Keratinocyte (primary cell): Measurements from ENCODE around the gene TRIM28. TPM values are rescaled to one million over a fixed set of nuclear protein-coding genes. Genes with fewer than 3 reads are reported as not detected.

Experiments used
- DNase-seq: peaks from one replicate; pipeline ENCODE4 v3.0.0-alpha.2; 2011; ENCODE audit warnings: low read depth, missing footprints, low spot score
- FAIRE-seq: peaks from 2 replicates; lab custom pipeline; 2011; peaks lifted over from hg19 to GRCh38; lab: Jason Lieb, UNC
- H2AFZ ChIP-seq: 2 replicates; pipeline ENCODE4 v1.6.0; 2012; ENCODE audit warnings: low read length, control low read depth, inconsistent platforms; ENCODE audit not compliant: control insufficient read depth
- H3K27ac ChIP-seq: 2 replicates; pipeline ENCODE4 v1.5.1; 2011; ENCODE audit warnings: low read length; ENCODE audit not compliant: control insufficient read depth, insufficient read depth
- H3K27me3 ChIP-seq: 3 replicates; pipeline ENCODE4 v1.6.0; 2011; ENCODE audit warnings: low read length; ENCODE audit not compliant: control insufficient read depth, insufficient read depth; ENCODE audit errors: extremely low read depth
- H3K36me3 ChIP-seq, 2 experiments: 2 replicates in 1 of 2; 3 replicates in 1 of 2; pipeline ENCODE4 v1.5.1; 2011; ENCODE audit warnings: low read length in 2 of 2, mild to moderate bottlenecking in 1 of 2; ENCODE audit not compliant: control insufficient read depth in 2 of 2, insufficient read depth in 2 of 2; ENCODE audit errors: extremely low read depth in 1 of 2
- H3K4me1 ChIP-seq: 3 replicates; pipeline ENCODE4 v1.5.1; 2011; ENCODE audit warnings: low read length; ENCODE audit not compliant: control insufficient read depth, insufficient read depth; ENCODE audit errors: extremely low read depth
- H3K4me2 ChIP-seq: 3 replicates; pipeline ENCODE4 v1.6.0; 2011; ENCODE audit warnings: low read depth, low read length; ENCODE audit not compliant: control insufficient read depth, insufficient read depth; ENCODE audit errors: extremely low read depth
- H3K4me3 ChIP-seq, 3 experiments: fragments of 200-600 bp in 1 of 3; sonication (generic) in 1 of 3; 2 replicates in 2 of 3; 3 replicates in 1 of 3; pipeline ENCODE4 v1.5.1; 2011 to 2016; ENCODE audit warnings: low read length in 3 of 3, mild to moderate bottlenecking in 3 of 3, control low read depth in 2 of 3, inconsistent platforms in 1 of 3, low read depth in 1 of 3, mixed read lengths in 1 of 3, mixed run types in 1 of 3, moderate library complexity in 1 of 3; ENCODE audit not compliant: control insufficient read depth in 2 of 3, insufficient read depth in 2 of 3; ENCODE audit errors: extremely low read depth in 1 of 3
- H3K79me2 ChIP-seq: 2 replicates; pipeline ENCODE4 v1.6.0; 2012; ENCODE audit warnings: low read length; ENCODE audit not compliant: control insufficient read depth, insufficient read depth
- H3K9ac ChIP-seq: 3 replicates; pipeline ENCODE4 v1.6.0; 2011; ENCODE audit warnings: low read length; ENCODE audit not compliant: control insufficient read depth, insufficient read depth; ENCODE audit errors: extremely low read depth
- H3K9me1 ChIP-seq: 3 replicates; pipeline ENCODE4 v1.6.0; 2011; ENCODE audit warnings: low read length; ENCODE audit not compliant: control insufficient read depth, insufficient read depth; ENCODE audit errors: extremely low read depth
- H3K9me3 ChIP-seq: 2 replicates; pipeline ENCODE4 v1.5.1; 2012; ENCODE audit warnings: low read depth, low read length; ENCODE audit not compliant: control insufficient read depth
- H4K20me1 ChIP-seq: 3 replicates; pipeline ENCODE4 v1.6.0; 2011; ENCODE audit warnings: low read length; ENCODE audit not compliant: control insufficient read depth, insufficient read depth; ENCODE audit errors: extremely low read depth
- EZH2 ChIP-seq: IDR thresholded peaks from one replicate; pipeline ENCODE4 v1.6.1; 2012; ENCODE audit warnings: inconsistent platforms, mild to moderate bottlenecking, low read length, moderate library complexity
- dilution Hi-C: fragments of 300-500 bp; cut with MboI; formaldehyde crosslinking; loops from one replicate; pipeline ENCODE4 v1.7.0; 2020; ENCODE audit warnings: low sequenced_read_pairs; ENCODE audit not compliant: extremely low pct_ligation_motif_present
- polyA plus RNA-seq, 5 experiments: library from polyadenylated mRNA; depleted of rRNA in 3 of 5; stranded (reverse) in 3 of 5; stranded (forward) in 1 of 5; unstranded in 1 of 5; fragments of >200 nt; gene quantifications; 1 replicate in 1 of 5; 2 replicates in 3 of 5; 3 replicates in 1 of 5; pipeline versions ENCODE4 v1.2.1 to v1.2.3, GENCODE V29; 2011 to 2012; ENCODE audit warnings: missing spikeins in 2 of 5, low read depth in 1 of 5, low replicate concordance in 1 of 5
- TF ChIP-seq, protein P1 (sequence below), 3 experiments: IDR thresholded peaks in 1 of 3; conservative IDR thresholded peaks in 1 of 3; optimal IDR thresholded peaks in 1 of 3; 2 replicates in 2 of 3; 3 replicates in 1 of 3; pipeline versions ENCODE3 to v1.5.1; 2011; ENCODE audit warnings: low read length in 3 of 3, mild to moderate bottlenecking in 3 of 3, moderate library complexity in 2 of 3, control low read depth in 1 of 3, inconsistent platforms in 1 of 3; ENCODE audit not compliant: insufficient read depth in 2 of 3; ENCODE audit errors: extremely low read depth in 1 of 3

TRIM28 gene
- polyA plus RNA-seq, 1 donor (not counting 4 experiments of a cell fraction or from before 2014, with no cell fraction given), result 290 TPM

GRCh38 chr19:58578012-58578925, 34.4 kb downstream of the TRIM28 start:
- TF ChIP-seq EZH2, result no peak
- TF ChIP-seq, protein P1, sequence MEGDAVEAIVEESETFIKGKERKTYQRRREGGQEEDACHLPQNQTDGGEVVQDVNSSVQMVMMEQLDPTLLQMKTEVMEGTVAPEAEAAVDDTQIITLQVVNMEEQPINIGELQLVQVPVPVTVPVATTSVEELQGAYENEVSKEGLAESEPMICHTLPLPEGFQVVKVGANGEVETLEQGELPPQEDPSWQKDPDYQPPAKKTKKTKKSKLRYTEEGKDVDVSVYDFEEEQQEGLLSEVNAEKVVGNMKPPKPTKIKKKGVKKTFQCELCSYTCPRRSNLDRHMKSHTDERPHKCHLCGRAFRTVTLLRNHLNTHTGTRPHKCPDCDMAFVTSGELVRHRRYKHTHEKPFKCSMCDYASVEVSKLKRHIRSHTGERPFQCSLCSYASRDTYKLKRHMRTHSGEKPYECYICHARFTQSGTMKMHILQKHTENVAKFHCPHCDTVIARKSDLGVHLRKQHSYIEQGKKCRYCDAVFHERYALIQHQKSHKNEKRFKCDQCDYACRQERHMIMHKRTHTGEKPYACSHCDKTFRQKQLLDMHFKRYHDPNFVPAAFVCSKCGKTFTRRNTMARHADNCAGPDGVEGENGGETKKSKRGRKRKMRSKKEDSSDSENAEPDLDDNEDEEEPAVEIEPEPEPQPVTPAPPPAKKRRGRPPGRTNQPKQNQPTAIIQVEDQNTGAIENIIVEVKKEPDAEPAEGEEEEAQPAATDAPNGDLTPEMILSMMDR (optimal IDR thresholded peaks at IDR 0.05 in 1 of 3, IDR thresholded peaks at IDR 0.05 in 1 of 3, conservative IDR thresholded peaks at IDR 0.05 in 1 of 3; ENCODE audit: extremely low read depth in 1 of 3, insufficient read depth in 2 of 3, low read length in 3 of 3), result no peak
- Histone ChIP-seq H3K27me3 (no peaks in the 10 kb centered on the region), H3K4me2 (no peak overlapping the region), H3K27ac (no peak overlapping the region), H3K79me2 (peaks cover 24% of the 10 kb centered on the region), H3K9ac (no peak overlapping the region), H3K9me3 (no peaks in the 10 kb centered on the region), H3K4me1 (peaks cover 16% of the 10 kb centered on the region), H3K36me3 (peaks cover 5 to 12% of the 10 kb centered on the region in 2 experiments), H4K20me1 (no peaks in the 10 kb centered on the region), H2AFZ (no peak overlapping the region), H3K9me1 (no peaks in the 10 kb centered on the region), H3K4me3 (no peak overlapping the region)
- dilution Hi-C loops, result no loop called here
- no peak for FAIRE-seq
- no peak for DNase-seq

DNA sequence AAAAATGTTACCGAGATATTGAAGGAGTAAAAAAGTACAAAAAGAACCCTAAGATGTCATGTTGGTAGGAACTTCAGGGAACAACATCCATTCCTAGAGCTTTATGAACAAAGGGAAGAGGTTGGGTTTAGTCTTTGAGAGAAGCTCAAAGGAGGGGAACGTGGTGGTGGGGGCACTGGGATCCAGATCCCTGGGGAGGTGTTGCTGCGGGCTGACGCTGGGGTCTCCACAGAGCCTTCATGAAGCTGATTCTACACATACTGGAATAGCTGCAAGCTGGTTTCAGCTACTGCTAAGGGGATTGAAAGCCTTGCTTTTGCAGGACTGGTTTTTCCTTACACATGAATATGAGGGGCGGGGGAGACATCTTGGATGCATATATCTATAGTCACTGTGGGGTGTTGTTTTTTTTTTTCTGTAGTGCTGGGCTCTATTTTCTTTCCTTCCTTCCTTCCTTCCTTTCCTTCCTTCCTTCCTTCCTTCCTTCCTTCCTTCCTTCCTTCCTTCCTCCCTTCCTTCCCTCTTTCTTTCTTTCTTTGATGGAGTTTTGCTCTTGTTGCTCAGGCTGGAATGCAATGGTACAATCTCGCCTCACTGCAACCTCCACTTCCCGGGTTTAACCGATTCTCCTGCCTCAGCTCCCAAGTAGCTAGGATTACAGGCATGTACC, 35.7 kb downstream of the TRIM28 start:
- dilution Hi-C loops, result no loop called here
- Histone ChIP-seq H2AFZ (no peak overlapping the region), H3K4me3 (no peak overlapping the region), H3K27ac (no peak overlapping the region), H3K27me3 (no peaks in the 10 kb centered on the region), H3K9me3 (no peaks in the 10 kb centered on the region), H3K79me2 (peaks cover 24% of the 10 kb centered on the region), H3K4me1 (peaks cover 6% of the 10 kb centered on the region), H3K36me3 (peaks cover 8 to 16% of the 10 kb centered on the region in 2 experiments), H3K4me2 (no peak overlapping the region), H3K9ac (no peak overlapping the region), H3K9me1 (no peaks in the 10 kb centered on the region), H4K20me1 (no peaks in the 10 kb centered on the region)
- no peak for TF ChIP-seq EZH2
- TF ChIP-seq, protein P1 (optimal IDR thresholded peaks at IDR 0.05 in 1 of 3, IDR thresholded peaks at IDR 0.05 in 1 of 3, conservative IDR thresholded peaks at IDR 0.05 in 1 of 3; ENCODE audit: extremely low read depth in 1 of 3, insufficient read depth in 2 of 3, low read length in 3 of 3), result no peak
- DNase-seq (no peak), FAIRE-seq (no peak)
